ENCODE data around the gene PRMT5.
A peak's percentile ranks its signal among the peaks of the same experiment; 100 is the strongest.

- TF ChIP-seq POLR2AphosphoS5 (IDR thresholded peaks at IDR 0.05) (peak in 1 of 3 donors; percentile 19), CTCF (IDR thresholded peaks at IDR 0.05) (no peak), POLR2A (IDR thresholded peaks at IDR 0.05) (no peak), EP300 (IDR thresholded peaks at IDR 0.05; ENCODE audit: low read depth) (no peak)
Observed at GRCh38 chr14:22887260-22887989, 41.8 kb downstream of the PRMT5 start.

Measured in transverse colon (tissue), 4 donors.